GM19099 (cell line): ENCODE data around the gene KCNQ5.

Experiments
- POLR2A ChIP-seq: IDR thresholded peaks from 3 replicates; pipeline ENCODE4 v1.6.1; 2011; ENCODE audit warnings: low read depth; ENCODE audit not compliant: insufficient read length; ENCODE audit errors: extremely low read depth

KCNQ5 gene

DNA sequence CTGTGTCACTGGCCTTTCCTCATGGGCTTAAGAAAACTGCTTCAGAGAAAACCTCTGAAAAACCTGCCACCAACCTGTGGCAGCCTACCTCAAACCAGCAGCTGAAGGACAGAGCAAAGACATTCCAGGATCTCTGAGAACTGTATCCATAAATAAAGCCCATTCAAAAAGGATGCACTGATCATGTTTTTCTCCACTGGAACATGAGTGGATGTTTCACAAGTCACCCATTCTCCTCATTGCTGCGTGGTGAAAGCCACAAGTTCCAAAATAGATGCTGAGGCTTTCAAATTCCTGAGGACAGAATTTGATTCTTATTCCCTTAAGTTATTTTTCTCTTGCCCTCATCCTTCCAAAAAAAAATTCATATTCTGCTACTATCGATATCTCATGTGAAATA, 322.8 kb downstream of the KCNQ5 start:
- no peak for TF ChIP-seq POLR2A

DNA sequence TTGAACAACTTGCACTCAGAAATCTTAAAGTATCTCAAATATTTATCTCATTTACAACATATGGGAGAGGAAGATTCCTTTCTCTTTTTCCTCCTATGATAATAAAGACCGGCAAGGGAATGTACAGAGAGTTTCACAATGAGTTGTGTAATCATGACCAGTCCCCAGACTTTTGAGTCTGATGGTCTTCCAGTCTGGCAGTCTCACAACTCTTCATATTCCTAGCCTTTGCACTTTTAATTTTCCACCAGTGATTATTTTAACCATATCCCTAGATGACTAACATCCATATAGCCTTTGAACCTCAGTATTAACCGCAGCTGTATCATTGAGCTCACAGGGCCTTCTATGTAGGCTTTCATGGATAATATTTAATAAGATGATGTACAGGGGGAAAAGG, 324.9 kb downstream of the KCNQ5 start:
- TF ChIP-seq POLR2A: no peak

DNA sequence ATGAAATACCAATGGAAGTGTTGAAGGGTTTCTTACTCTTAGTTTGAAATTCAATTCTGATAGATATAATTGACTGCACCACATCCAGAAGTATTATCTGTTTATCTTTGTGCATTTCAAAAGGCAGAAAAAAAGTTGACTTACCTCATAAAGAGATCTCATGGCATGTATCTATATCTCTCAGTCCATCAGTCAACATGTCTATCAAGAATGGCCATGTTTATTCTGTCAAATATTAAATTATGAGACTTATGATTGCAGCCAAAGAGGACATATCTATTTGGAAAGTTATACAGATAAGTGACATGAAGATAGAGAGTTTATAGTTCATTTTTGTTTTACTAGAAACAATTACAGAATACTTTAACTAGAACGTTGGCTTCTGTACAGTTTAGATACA, 325.7 kb downstream of the KCNQ5 start:
- no peak for TF ChIP-seq POLR2A

DNA sequence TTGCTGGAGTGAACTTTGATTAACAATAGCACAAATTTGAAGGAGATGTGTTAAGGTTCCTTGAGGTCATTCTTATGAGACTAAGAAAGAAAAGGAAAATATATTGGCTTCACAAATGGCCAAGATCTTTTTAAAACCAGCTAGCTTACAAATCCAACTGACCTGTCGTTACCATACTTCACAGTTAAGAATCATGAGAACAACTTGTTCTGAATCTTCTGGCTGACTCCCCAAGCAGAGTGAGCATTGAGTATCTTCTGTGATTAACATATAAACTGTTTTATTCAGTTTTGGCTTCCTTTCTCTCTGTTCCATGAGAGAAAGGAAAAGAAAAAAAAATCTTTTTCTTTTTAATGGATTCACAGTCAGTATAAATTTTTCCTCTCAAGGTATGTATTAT, 326.3 kb downstream of the KCNQ5 start:
- no peak for TF ChIP-seq POLR2A

DNA sequence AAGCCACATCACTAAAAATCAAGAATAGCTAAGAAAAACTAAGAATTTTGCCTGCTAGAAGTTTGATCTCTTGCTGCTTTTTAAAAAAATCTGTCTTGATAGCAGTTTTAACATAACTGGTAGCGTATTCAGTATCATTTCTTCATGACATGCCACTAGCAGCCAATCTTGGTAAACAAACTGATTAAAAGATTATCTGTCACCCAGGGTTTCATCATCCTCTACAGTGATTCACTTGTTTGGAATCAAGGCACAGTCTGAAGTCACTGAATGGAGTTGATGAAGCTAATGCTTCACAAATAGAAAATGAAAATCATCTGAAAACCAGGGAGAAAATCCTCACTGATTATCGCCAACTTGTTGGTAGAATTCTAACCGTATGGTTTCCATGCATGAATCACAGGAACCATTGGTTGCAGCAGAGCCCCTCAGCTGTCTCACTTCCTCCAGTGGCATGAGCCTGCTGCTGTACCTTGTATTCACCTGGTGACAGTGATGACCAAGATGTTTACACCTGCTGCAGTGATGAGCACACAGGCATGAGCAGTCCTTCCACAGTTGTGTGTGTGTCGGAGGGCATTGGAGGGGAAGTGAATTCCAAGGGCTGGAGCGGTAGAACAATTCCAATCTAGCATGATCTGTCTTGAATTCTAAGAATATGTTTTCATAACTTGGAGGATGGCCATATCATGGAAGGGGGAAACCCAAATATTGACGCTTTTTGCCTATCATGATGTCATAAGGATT, 328.4 kb downstream of the KCNQ5 start:
- no peak for TF ChIP-seq POLR2A

DNA sequence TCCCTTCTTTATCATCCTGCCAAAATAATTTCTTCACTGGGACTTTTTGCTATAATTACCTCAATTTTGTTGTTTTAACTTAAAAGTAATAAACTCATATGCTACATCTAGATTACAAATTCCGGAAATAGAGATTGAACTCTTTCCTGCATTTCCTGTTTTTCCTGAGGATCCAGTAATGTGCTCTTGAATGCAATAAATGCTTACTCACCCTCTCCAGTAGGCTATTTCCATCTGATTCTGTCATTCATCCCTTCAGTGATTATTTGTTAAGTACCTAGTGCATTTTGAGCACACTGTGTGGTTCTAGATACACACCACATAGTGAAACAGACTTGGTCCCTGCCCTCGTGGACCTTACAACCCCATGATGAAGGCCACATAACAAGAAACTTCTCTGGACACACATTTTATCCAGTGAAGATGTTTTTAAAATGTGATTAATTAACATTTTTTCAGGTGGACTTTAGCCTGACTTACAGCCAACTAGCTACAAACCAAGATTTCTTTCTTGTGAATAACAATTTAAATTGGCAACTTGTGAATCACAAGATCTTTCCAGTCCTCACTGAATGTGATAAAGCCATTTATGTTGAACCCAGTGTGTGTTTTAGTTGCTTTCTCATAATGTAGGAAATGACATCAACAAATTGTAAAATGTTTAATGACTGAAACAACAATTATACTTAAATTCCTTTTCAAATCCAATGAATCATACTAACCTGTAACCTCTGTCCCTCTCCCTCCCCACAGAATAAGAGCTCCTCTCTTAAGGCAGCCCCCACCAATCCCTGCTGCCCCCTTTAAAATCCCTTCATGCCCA, 331.2 kb downstream of the KCNQ5 start:
- TF ChIP-seq POLR2A: no peak

DNA sequence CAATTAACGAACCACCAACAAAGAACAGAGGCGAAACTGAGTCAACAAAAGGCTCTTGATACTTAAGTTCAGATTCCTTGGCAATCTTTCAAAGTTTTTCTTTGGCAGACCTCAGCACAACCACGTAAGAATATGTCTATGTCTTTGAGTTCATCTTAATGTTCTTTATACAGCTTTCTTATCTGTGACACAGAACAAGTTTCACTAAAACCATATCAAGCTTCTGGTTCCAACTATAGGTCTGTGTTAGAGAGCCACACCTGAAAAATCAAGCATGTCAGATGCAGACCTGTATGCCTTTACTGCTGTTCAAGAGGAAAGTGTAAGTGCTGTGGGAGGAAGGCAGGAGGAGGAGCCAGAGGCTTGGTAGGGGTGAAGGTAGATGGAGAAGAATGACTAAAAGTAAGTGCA, 332.1 kb downstream of the KCNQ5 start:
- no peak for TF ChIP-seq POLR2A

DNA sequence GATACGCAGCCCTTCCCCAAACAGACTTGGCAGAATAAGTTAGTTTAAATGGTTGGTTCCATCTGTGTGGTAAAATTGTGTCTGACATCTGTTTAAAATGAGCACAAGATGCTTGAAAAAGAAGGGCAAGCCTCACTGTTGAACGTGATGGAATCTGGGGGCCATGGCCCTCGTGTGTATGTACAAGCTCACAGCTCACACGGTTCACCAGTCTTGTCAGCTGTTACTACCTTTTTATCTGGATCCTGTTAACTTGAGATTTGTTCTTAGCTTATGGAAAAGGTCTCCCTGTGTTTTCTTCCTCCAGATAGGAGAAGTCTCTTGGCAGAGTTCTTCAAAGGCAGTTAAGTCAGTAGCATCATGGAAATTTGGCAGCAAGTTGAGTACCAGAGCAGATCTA, 332.9 kb downstream of the KCNQ5 start:
- TF ChIP-seq POLR2A: no peak

DNA sequence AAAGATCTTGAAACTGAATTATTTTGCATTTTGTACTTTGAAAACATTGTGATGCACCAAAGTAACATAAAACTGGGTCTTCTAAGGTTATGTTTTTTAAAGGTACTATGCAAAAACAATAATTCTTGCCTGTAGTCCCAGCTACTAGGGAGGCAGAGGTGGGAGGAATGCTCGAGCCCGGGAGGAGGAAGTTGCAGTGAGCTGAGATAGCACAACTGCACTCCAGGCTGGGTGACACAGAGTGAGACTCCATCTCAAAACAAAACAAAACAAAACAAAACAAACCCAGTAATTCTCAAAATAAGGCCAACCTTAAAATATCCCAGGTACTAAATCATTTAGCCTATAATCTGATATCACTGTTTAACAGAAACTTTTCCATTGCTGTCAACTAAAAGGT, 333.8 kb downstream of the KCNQ5 start:
- TF ChIP-seq POLR2A: no peak

DNA sequence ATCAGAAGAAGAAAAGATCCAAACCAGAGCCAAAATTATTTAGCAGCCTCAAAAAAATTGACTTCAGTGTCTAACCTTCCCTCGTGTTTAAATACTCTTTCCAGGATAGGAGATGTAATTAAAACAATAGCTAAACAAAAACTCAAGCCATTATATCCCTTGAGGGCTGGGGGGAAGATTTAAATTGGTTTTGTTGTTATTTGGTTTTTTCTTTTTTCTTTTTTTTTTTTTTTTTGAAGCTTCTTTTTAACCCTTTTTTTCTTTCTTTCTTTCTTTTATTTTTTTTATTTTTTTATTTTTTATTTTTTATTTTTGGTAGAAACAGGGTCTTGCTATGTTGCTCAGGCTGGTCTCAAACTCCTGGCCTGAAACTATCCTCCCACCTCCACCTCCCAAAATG, 334.4 kb downstream of the KCNQ5 start:
- no peak for TF ChIP-seq POLR2A

DNA sequence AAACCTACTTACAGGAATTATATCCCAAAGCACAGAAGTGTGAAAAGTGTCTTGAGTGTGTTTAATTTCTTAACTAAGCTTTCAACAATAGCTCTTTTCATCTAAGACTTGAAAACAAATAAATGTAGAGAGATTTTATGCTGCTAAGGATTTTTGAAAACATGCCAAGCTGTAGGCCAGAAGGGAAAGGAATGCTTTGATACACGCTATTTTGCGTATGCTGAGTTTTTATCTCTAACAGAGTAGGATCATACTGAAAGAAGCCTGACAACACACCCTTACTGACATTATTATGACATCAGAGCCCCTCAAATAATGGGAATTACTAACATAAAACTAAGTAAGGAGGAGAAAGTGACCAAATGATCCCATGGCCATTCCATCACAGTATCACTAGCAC, 338.0 kb downstream of the KCNQ5 start:
- TF ChIP-seq POLR2A: no peak

DNA sequence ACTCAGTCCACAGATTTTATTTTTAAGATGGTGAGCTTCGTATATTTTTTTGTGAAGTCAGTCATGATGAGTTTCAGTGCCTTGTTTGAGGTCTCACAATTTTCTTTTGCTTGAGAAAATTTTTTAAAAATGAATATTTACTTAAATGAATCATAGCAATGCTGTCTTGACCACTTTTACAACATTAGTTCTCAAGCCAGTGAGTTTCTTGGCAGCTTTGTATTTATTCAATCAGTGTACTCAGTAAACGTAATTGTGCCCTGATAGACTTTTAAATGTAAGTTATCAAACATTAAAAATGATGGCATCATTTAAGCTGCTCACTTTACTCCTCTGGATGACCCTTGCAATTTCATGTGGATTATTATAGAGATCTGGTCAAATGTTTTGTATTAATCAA, 342.1 kb downstream of the KCNQ5 start:
- no peak for TF ChIP-seq POLR2A

DNA sequence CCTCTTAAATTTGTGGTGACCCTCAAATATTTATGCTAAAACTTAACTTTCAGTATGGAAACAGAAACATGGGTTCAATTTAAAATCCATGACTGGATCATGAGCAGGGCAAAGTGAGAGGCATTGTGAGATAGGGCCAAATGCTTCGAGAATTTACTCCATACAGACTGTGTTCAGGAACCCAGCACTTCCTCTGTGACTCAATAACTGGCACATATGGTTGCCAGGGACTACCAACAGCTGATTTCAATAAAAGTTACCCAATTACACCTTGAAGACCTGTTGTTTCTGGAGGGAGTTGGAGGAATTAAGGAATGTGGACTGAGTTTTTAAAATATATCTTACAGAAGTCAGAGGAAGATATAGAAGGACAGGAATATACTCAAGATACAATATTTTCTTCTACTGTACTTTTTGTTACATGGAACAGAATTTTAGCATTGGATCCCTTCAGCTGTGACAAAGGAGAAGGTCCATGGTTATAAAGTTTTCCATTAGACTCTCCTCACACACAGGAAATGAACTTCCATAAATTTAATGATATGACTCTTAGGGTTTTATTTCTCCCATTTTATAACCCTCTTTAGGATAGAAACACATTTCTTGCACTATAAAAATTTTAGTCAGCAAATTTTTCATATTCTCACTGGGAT, 344.9 kb downstream of the KCNQ5 start:
- no peak for TF ChIP-seq POLR2A

DNA sequence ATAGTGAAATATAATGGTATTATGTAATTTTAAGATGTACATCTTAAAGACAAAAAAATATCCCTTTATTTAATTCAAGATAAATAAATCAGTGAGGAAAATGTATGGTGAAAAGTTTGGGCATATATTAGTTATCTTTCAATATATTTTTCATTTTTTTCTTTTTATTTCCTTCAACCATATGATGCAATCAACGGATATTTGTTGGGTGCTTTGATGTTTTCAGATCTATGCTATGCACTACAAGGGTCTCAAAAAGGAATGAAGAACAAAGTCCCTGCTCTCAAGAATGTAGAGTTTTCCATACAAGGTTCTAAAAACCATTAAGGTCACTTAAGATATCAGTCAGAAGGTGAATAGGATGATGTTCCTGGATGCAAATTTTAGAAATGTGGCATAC, 345.5 kb downstream of the KCNQ5 start:
- TF ChIP-seq POLR2A: no peak

DNA sequence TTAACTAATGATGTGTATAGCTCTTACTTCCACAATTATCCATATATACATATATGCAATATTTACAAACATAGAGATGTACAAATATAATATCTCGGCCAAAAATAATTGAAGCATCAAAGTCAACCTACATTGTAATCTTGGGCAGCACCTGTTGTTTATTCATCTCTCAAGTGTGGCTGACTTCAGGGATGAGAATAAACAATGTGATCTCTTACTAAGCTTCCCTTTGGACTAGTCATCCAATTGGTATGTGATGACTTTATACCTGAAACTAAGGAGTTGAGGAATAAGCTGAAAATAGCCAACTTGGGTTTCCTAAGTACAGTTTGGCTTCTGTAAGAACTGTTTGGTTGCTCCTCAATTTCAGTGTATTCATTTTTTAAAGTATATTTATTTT, 346.8 kb downstream of the KCNQ5 start:
- no peak for TF ChIP-seq POLR2A

DNA sequence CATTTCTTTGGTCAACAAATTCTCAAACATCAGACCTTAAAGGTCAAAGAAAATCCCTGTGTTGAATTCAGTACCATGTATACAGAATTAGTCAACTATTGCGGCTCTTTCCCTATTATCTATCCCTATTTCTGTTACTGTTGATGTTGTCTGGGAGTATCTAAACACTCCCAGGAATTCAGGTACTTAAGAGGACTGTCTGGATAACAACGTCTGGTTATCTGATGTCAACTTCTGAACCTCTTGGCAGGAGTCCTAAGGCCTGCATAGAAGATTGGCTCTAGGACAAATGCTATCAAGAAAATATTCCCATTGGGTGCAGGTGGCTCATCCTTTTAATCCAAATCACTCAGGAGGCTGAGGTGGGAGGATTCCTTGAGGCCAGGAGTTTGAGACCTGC, 347.8 kb downstream of the KCNQ5 start:
- TF ChIP-seq POLR2A: no peak
